AG08395 (cell line): ENCODE results near the gene GFY.
A peak's percentile ranks its signal among the peaks of the same experiment; 100 is the strongest.
"Not testable (repeated sequence)": the region's sequence is repeated elsewhere in the genome, so short reads cannot be mapped to it uniquely, and the experiment has no call there.

Experiments
- DNase-seq: peaks from one replicate; pipeline ENCODE4 v3.0.0; 2012; ENCODE audit warnings: mixed read lengths, low spot score

The GFY gene

DNA sequence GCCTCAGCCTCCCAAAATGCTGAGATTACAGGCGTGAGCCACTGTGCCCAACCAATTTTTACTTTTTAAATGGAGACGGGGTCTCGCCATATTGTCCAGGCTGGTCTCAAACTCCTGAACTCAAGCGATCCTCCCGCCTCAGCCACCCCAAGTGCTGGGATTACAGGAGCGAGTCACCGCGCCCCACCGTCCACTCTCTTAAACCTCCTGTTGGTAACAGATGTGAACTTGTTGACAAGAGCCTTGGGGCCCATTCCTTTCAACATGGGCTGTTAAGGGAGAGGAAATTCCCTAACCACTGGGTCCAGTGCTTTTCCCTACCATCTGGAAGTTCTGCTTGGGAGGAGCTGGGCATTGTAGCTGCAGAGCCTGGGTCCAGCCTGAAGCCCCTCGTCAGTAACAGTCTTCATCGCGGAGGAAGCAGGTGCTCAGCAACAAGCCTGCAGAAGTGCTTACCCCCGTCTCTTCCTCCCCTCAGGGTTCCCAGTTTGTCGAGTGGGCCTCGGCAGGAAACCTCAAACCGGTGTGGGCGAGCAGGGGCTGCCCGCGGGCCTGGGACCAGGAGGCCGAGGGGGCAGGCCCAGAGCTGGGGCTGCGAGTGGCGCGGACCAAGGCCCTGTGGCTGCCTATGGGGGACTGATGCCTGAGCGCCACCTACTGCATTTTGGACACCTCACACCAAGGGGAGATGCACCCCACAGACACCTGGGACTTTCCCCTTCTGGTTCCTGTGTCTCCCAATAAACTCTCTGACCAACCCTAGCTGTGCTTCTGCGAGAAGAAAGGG, 44.8 kb downstream of the GFY start:
- DNase-seq = peak; percentile 22

DNA sequence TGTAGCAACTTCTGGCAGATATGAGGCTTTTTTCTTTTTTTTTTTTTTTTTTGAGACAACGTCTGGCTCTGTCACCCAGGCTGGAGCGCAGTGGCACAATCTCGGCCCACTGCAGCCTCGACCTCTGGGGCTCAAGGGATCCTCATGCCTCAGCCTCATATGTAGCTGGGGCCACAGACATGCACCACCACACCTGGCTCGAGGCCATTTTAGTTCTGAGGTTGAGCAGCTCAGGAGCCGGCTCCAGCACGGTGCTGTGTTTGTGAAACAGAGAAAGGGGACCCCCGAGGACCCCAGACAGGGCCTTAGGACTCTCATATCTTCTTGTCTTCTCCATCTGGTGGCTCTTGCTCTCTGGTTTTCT, 45.4 kb downstream of the GFY start:
- no peak for DNase-seq

DNA sequence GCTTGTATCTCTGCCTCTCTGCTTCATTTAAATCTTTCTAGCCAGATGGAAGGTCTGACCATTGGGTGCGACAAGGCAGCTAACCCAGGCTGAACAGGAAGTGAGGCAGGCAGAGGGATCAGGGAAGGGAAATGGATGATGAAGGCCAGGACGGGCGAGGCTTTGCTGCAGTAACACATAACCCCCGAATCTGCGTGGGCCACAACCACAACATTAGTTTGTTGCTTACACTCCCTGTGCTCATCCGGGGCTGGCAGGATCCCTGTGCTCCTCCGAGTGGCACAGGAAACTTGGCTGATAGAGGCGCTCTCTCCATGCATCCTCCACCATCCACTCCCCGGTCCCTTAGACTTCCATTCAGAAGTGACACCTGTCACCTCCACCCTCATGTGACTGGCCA, 47.7 kb downstream of the GFY start:
- DNase-seq = no peak

DNA sequence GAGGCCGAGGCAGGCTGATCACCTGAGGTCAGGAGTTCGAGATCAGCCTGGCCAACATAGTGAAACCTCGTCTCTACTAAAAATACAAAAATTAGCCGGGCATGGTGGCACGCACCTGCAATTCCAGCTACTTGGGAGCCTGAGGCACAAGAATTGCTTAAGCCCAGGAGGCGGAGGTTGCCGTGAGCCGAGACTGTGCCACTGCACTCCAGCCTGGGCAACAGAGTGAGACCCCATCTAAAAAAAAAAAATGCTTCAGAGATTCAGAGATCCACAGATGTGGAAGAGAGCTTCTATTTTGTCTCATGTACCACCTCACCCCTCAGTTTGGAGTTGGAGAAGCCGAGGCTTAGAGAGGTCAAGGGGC, 48.3 kb downstream of the GFY start:
- not testable (repeated sequence) for DNase-seq

DNA sequence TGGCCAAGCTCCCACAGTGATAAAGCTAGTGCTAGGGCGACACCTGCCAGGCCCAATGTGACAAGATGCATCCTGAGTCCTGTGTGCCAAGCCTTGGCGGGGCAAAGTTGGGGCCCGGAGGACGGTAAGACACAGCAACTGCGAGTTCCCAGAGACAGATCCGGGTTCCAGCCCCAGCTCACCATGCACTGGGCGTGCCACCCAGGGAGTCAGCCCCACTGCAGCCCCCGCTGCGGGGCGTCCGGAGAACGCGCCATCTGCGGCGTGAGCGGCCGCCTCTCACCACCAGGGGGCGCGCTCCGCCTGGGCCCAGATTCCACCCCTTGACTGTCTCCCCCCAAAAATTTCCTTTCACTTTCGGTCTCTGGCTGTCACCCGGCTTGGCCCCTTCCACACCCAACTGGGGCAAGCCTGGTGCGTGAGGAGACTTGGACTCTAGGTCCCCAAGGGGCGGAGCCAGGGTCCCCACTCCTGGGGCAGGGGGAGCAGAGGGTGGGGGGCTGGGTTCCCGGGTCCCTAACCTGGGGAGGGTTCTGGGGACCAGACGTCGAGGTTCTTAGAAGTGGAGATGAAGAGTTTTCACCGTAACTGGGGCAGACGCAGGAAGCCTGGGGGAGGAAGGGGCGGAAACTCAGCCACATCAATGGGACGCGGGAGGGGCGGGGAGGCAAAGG, 48.8 kb downstream of the GFY start, which contains the start of gene FLT3LG:
Gene FLT3LG (plus strand): TSS at position 348 of the 674 bp plus-strand sequence. CDS start 425 bp downstream, outside the sequence.
- peak; percentile 93 for DNase-seq

DNA sequence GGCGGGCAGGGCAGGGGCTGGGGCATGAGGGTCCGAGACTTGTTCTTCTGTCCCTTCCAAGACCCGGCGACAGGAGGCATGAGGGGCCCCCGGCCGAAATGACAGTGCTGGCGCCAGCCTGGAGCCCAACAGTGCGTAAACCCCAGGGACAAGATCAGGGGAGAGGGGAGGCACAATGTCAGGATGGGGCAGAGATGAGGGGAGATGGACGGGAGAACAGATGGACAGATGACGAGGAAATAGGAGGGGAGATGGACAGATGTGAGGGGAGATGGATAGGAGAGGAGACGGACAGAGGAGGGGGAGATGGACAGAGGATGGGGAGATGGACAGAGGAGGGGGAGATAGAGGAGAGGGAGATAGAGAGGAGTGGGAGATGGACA, 49.3 kb downstream of the GFY start:
- no peak for DNase-seq

DNA sequence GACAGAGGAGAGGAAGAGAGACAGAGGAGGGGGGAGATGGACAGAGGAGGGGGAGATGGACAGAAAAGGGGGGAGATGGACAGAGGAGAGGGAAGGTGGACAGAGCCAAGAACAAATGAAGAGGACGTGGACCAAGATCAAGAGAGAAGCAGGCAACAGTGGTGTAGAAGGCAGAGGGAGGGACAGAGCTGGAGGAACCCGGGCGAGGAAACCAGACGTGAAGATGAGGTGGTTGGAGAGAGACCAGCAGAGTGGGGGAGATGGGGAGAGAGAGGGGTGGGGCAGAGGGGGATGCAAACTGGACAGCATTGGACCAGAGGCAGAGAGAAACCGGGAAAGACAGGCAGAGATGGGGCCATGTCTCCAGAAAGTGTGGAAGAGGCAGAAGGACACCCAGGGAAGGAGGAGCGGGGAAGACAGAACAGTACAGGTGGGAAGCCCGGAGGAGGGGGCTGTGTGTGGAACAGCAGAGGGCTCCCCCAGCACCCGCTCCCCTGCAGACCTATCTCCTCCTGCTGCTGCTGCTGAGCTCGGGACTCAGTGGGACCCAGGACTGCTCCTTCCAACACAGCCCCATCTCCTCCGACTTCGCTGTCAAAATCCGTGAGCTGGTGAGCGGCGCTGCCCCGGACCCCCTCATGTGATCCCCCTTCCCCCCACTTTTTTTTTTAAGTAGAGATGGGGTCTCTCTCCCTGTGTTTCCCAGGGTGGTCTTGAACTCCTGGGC, 50.2 kb downstream of the GFY start:
- peak; percentile 33 for DNase-seq

DNA sequence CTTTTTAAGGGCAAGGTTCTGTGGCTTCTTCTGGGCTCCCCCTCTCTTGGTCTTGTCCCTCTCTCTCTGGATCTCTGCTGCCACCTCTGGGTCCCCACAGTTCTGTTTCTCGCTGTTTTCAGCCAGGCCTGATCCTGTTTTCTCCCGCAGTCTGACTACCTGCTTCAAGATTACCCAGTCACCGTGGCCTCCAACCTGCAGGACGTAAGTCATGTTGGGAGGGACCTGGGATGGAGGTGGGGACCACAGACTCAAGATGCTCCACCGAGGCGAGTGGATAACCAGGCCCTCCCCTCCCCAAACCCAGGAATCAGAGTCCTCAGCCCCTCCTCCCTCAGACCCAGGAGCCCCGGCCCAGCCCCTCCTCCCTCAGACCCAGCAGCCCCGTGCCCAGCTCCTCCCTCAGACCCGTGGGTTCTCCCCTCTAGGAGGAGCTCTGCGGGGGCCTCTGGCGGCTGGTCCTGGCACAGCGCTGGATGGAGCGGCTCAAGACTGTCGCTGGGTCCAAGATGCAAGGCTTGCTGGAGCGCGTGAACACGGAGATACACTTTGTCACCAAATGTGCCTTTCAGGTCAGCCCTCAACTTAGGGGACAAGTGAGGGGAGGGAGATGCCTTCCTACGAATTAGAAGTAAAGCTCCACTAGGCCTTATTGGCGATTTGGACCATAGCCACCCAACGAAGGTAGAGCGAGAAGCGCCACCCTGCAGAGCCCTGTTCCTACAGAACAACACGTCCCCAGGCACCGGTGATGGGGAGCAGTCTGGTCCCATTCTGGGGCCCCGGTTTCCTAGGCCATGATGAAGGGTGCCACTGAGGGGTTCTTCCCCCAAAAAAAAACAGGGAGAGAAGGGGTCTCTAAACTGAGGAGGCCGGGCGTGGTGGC, 51.0 kb downstream of the GFY start:
- DNase-seq = peak; percentile 60
